ENCODE data around the gene NPIPB2. TPM values are rescaled to one million over a fixed set of nuclear protein-coding genes. Genes with fewer than 3 reads are reported as not detected.

Gene NPIPB2
- total and polyA plus RNA-seq, 10 of the 15 experiments (the other 5 are each of a cell fraction or from before 2014, with no cell fraction given): 1.9 to 29.3 (median 10.8) TPM

- TF ChIP-seq E2F8 (IDR thresholded peaks at IDR 0.05; ENCODE audit: low read depth, partially characterized antibody) (no peak), BHLHE40 (IDR thresholded peaks at IDR 0.05; ENCODE audit: borderline replicate concordance in 1 of 2, low read depth in 2 of 2, low read length in 1 of 2) (peak; percentile 49 to 61; a peak in 2 of 4 replicates), NBN (IDR thresholded peaks at IDR 0.05) (peak; percentile 69; the same call in 1 of the 2 replicates), HDGF (IDR thresholded peaks at IDR 0.05) (no peak), MTA2 (IDR thresholded peaks at IDR 0.05; ENCODE audit: low read depth) (peak; percentile 85), ZBTB4 (CRISPR knock-in tag; IDR thresholded peaks at IDR 0.05) (no peak), BCLAF1 (IDR thresholded peaks at IDR 0.05) (no peak), CBX5 (IDR thresholded peaks at IDR 0.05; ENCODE audit: low read depth) (no peak), RAD21 (IDR thresholded peaks at IDR 0.05; ENCODE audit: insufficient read depth, low read depth, low read length) (no peak), STAT3 (IDR thresholded peaks at IDR 0.05; ENCODE audit: low read depth, low read length) (peak; percentile 77; the same call in 1 of the 2 replicates), NFYA (IDR thresholded peaks at IDR 0.05; ENCODE audit: borderline replicate concordance, low read depth, low read length) (no peak), POU2F2 (IDR thresholded peaks at IDR 0.05; ENCODE audit: borderline replicate concordance, low read depth, low read length) (0 out of 3 replicates have a peak, but pooled peaks have one; percentile 24), JUND (IDR thresholded peaks at IDR 0.05; ENCODE audit: low read depth, low read length) (no peak), ASH2L (IDR thresholded peaks at IDR 0.05; ENCODE audit: borderline replicate concordance, low read depth) (0 out of 2 replicates have a peak, but pooled peaks have one; percentile 74), TCF7 (IDR thresholded peaks at IDR 0.05; ENCODE audit: borderline replicate concordance) (no peak), YY1 (IDR thresholded peaks at IDR 0.05; ENCODE audit: low read depth, low read length) (no peak), CEBPB (IDR thresholded peaks at IDR 0.05; ENCODE audit: borderline replicate concordance in 1 of 2, low read depth in 2 of 2, low read length in 2 of 2) (no peak), MXI1 (IDR thresholded peaks at IDR 0.05; ENCODE audit: low read depth, low read length) (0 out of 2 replicates have a peak, but pooled peaks have one; percentile 33), TBL1XR1 (IDR thresholded peaks at IDR 0.05; ENCODE audit: low read depth, low read length) (peak; percentile 96), IKZF1 (conservative IDR thresholded peaks at IDR 0.05) (peak; percentile 71)
These were observed 24.3 kb upstream of the NPIPB2 start (continued) for GRCh38 chr16:11966173-11966572.

Data from GM12878 (cell line).